Astrocyte of the cerebellum (primary cell): Measurements from ENCODE around the gene UQCC2.

ENCODE experiments used
- DNase-seq: peaks from one replicate; pipeline ENCODE4 v3.0.0-alpha.2; 2011; ENCODE audit warnings: low read depth
- H3K4me3 ChIP-seq: 2 replicates; pipeline ENCODE4 v1.5.1; 2011; ENCODE audit warnings: mild to moderate bottlenecking, low read depth, low read length, moderate library complexity
- CTCF ChIP-seq: IDR thresholded peaks from 2 replicates; pipeline ENCODE4 v1.5.1; 2012; ENCODE audit warnings: low read length, low read depth, moderate library complexity, mild to moderate bottlenecking; ENCODE audit errors: missing control alignments
- in situ Hi-C: cut with HindIII; loops from 2 replicates; pipeline ENCODE4 v1.10.0; 2017; ENCODE audit warnings: low sequenced_read_pairs

Gene UQCC2

GRCh38 chr6:33717934-33718455 is 6.5 kb upstream of the UQCC2 start:
- TF ChIP-seq CTCF, result no peak
- no peak overlapping the region for H3K4me3 ChIP-seq
- in situ Hi-C loops, result loop anchor here (10.0 kb wide), 1 partner anchor 113 kb away; no protein-coding TSS in a partner anchor
- DNase-seq, result no peak

- in situ Hi-C loops, result loop anchor here (10.0 kb wide), 1 partner anchor 112 kb away; no protein-coding TSS in a partner anchor
These were observed 5.6 kb upstream of the UQCC2 start for GRCh38 chr6:33716890-33717632.

GRCh38 chr6:33716379-33716778 is 4.9 kb upstream of the UQCC2 start:
- TF ChIP-seq CTCF, result no peak
- DNase-seq, result no peak
- no peak overlapping the region for H3K4me3 ChIP-seq
- in situ Hi-C loops, result loop anchor here (10.0 kb wide), 1 partner anchor 112 kb away; no protein-coding TSS in a partner anchor

More at GRCh38 chr6:33716890-33717632, 5.6 kb upstream of the UQCC2 start:
- no peak overlapping the region for H3K4me3 ChIP-seq
- no peak for TF ChIP-seq CTCF
- DNase-seq, result no peak

GRCh38 chr6:33714385-33715040 is 3.0 kb upstream of the UQCC2 start:
- no peak overlapping the region for H3K4me3 ChIP-seq
- in situ Hi-C loops, result loop anchor here (10.0 kb wide), 1 partner anchor 110 kb away; no protein-coding TSS in a partner anchor
- no peak for TF ChIP-seq CTCF
- no peak for DNase-seq

- H3K4me3 ChIP-seq, result no peak overlapping the region
- in situ Hi-C loops, result loop anchor here (10.0 kb wide), 1 partner anchor 109 kb away; no protein-coding TSS in a partner anchor
- DNase-seq, result no peak
- TF ChIP-seq CTCF, result no peak
These were observed 2.3 kb upstream of the UQCC2 start for GRCh38 chr6:33713786-33714185.

GRCh38 chr6:33712914-33713313 is 1.4 kb upstream of the UQCC2 start:
- no peak for TF ChIP-seq CTCF
- in situ Hi-C loops, result loop anchor here (10.0 kb wide), 1 partner anchor 108 kb away; no protein-coding TSS in a partner anchor
- no peak overlapping the region for H3K4me3 ChIP-seq
- no peak for DNase-seq
